T follicular helper cell (primary cell): ENCODE results near the gene CADM4.
A peak's percentile ranks its signal among the peaks of the same experiment; 100 is the strongest.
"Not testable (repeated sequence)": the region's sequence is repeated elsewhere in the genome, so short reads cannot be mapped to it uniquely, and the experiment has no call there.

Experiments used
- DNase-seq: peaks from one replicate; pipeline ENCODE4 v3.0.0-alpha.2; 2020; ENCODE audit warnings: low read depth
- total RNA-seq, 2 experiments: gene quantifications; one replicate each; lab custom pipeline; 2026; lab: John Stamatoyannopoulos, UW

CADM4 gene
- total RNA-seq = 1.00 to 1.6 reads per million in 2 experiments

GRCh38 chr19:43639519-43640423 lies at the start of gene CADM4:
CADM4 (minus strand) TSS chr19:43639850; CDS start chr19:43639790, 60 bp downstream.
- DNase-seq = peak; percentile 36

- no peak for DNase-seq
Measured at GRCh38 chr19:43688059-43688701, 48.5 kb upstream of the CADM4 start.

GRCh38 chr19:43687660-43687997 lies 48.0 kb upstream of the CADM4 start:
- no peak for DNase-seq

GRCh38 chr19:43684326-43684725 lies 44.7 kb upstream of the CADM4 start:
- no peak for DNase-seq

GRCh38 chr19:43683905-43684304 lies 44.3 kb upstream of the CADM4 start:
- DNase-seq = no peak

- DNase-seq = no peak
Measured at GRCh38 chr19:43682824-43683661, 43.4 kb upstream of the CADM4 start.

- not testable (repeated sequence) for DNase-seq
Measured at GRCh38 chr19:43682269-43682668, 42.6 kb upstream of the CADM4 start.

GRCh38 chr19:43681821-43682220 lies 42.2 kb upstream of the CADM4 start:
- DNase-seq = no peak

- no peak for DNase-seq
Measured at GRCh38 chr19:43678512-43679261, 39.0 kb upstream of the CADM4 start.

- DNase-seq = no peak
Measured at GRCh38 chr19:43675906-43676305, 36.3 kb upstream of the CADM4 start.

GRCh38 chr19:43675269-43675879 lies 35.7 kb upstream of the CADM4 start:
- DNase-seq = no peak

- no peak for DNase-seq
Measured at GRCh38 chr19:43674596-43674995, 34.9 kb upstream of the CADM4 start.

GRCh38 chr19:43674183-43674582 lies 34.5 kb upstream of the CADM4 start:
- DNase-seq = no peak

- DNase-seq = no peak
Measured at GRCh38 chr19:43673637-43674036, 34.0 kb upstream of the CADM4 start.

- DNase-seq = no peak
Measured at GRCh38 chr19:43672061-43672679, 32.5 kb upstream of the CADM4 start.

- DNase-seq = peak; percentile 96
Measured at GRCh38 chr19:43668406-43669109, 28.9 kb upstream of the CADM4 start.

GRCh38 chr19:43667876-43668405 lies 28.3 kb upstream of the CADM4 start:
- DNase-seq = no peak

- DNase-seq = no peak
Measured at GRCh38 chr19:43667126-43667875, 27.7 kb upstream of the CADM4 start.

GRCh38 chr19:43664018-43664417 lies 24.4 kb upstream of the CADM4 start:
- DNase-seq = peak; percentile 37
